Activated CD8-positive, alpha-beta memory T cell treated with anti-CD3 and anti-CD28 coated beads, Interleukin-2, amount 50 U/mL, for 24 hours (primary cell): Measurements from ENCODE around the gene IQCE.
"Not testable (repeated sequence)": the region's sequence is repeated elsewhere in the genome, so short reads cannot be mapped to it uniquely, and the experiment has no call there.

Experiments used
- DNase-seq: peaks from one replicate; pipeline ENCODE4 v3.0.0-alpha.2; 2020; ENCODE audit errors: extremely low read depth

Gene IQCE

DNA sequence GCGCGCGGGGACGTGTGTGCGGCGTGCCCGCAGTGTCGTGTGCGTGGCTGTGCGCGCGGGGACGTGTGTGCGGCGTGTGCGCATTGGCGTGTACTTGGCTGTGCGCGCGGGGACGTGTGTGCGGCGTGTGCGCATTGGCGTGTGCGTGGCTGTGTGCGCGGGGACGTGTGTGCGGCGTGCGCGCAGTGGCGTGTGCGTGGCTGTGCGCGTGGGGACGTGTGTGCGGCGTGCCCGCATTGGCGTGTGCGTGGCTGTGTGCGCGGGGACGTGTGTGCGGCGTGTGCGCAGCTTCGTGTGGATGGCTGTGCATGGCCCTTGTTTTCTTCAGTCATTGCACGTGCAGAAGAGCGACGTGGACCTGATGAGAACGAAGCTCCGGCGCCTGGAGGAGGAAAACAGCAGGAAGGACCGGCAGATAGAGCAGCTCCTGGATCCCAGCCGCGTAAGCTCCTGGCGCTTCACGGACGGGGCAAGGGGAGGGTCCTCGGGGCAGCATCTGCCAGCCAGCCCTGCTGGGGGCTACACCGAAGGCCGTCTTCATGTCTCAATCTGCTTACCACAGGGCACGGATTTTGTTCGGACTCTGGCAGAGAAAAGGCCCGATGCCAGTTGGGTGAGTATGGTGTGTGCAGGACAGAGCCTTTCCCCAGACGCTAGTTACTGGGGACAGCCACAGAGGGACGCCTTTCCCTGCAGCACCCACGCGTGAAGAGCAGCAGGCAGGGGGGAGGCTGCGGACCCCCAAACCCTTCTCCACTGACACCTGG, 19.3 kb downstream of the IQCE start:
- DNase-seq, result no peak

DNA sequence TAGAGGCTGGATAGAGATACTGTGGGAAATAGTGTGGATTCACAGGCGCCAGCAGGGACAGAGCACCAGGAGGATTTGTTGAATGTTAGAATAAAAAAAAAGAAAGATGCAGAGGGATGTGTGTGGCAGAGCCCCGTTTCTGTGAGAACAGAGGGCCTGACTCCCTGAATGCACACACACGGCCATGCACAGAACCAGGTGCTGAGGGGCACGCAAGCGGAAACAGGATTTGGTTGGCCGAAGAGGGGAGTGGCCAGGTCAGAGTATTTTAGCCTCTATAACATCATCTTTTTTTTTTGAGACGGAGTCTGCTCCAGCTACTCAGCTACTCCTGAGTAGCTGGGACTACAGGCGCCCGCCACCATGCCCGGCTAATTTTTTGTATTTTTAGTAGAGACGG, 21.9 kb downstream of the IQCE start:
- no peak for DNase-seq

DNA sequence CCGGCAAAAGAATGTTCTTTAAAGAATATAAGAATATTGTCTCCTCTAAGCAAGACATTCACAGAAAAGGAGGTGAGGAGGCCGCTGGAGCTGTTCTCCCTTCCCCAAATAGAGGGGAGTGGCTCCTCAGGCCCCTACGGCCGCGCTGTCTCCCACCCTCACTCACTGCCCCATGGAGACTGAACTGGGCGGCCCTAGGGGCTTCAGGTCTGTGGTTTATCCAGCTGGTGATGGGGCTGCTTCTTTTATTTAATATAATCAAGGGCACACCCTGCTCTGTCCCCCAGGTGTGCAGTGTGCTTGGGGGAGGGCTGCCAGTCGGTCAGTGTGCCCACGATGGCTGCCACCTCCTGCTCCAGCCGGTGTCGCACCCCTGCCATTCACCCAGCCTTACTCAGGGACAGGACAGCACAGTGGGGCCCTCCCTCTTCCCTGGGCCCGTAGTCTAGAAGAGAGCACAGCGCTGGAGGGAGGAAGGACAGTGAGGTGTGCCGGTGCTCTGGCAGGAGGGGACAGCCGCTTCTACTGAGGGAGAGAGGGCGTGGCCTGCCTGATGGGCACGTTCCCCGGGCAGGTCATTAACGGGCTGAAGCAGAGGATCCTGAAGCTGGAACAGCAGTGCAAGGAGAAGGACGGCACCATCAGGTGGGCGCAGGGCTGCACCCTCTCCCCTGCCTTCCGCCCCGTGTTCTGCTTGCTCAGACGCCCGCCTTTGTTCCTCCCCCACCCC, 23.4 kb downstream of the IQCE start:
- no peak for DNase-seq

DNA sequence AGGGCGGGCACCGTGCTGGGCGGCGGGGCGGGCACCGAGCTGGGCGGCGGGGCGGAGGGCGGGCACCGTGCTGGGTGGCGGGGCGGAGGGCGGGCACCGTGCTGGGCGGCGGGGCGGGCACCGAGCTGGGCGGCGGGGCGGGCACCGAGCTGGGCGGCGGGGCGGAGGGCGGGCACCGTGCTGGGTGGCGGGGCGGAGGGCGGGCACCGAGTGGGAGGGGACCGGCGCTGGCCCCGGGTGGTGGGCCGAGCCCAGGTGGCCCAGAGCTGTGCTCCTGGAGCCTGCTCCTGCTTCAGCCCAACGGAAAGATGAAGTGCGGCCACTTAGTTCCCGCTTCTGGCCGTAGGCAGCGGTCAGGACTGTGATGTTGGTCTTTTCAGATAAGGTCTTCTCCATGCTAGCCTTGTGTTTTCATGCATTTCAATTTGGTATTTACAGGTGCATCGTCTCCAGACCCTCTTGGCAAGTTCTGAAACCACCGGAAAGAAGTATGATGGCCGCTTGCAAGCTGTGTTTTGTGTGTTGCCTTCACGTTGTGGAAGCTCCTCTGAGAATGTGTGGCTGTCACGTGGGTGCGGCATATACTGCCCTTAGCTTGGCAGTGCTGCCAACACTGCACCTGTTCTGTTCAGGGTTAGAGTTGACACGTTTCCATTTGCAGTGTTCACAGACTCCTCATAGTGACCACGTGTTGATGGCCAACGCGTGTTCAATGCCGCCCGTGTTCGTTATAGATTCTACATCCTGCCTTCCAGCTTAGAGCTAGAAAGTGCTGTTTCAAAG, 25.2 kb downstream of the IQCE start:
- no peak for DNase-seq

DNA sequence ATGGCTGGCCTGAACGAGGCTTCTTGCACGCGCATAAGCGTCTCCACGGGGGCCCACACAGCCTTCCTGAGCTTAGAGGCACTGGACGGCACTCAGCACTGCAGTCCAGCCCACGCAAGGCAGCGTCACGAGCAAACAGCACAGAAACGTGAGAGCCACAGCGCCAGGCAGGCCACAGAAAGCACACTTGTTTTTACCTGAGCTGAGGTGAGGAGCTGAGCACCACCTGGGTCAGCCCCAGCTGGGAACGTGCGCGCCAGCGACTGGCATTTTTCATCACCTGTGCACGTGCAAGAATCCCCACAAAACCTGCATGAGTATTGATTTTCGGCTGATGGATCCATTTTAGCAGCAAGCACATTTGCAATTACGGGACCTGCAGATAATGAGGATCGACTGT, 26.7 kb downstream of the IQCE start:
- DNase-seq, result no peak

DNA sequence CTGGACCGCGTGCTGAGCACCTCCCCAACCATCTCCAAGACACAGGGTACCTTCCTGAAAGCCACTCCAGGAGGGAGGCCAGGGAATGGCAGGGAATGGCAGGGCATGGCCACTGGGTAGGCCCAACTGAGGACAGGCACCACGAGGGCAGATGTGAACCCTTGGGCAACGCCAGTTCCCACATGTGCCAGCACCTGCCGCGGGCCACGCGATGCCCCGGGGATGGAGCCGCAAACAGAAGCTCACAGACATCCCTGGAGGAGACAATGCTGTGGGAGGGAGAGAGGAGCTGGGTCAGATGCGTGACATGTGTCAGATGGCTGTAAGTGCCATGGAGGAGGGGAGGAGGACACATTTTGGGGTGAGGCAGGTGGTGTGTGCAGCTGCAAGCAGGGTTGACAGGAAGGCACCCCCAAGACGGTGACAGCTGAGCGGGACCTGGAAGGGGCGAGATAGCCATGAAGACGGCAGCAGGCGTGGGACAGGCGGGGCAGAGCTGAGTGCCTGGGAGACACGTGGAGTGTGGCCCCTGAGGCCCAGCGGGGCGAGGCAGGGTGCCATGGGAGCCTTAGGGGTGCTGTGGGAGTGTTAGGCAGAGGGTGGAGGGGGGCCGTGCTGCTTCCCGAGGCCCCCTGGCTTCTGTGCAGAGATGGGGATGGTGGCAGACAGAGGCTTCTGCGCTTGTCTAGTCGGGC, 27.7 kb downstream of the IQCE start:
- no peak for DNase-seq

DNA sequence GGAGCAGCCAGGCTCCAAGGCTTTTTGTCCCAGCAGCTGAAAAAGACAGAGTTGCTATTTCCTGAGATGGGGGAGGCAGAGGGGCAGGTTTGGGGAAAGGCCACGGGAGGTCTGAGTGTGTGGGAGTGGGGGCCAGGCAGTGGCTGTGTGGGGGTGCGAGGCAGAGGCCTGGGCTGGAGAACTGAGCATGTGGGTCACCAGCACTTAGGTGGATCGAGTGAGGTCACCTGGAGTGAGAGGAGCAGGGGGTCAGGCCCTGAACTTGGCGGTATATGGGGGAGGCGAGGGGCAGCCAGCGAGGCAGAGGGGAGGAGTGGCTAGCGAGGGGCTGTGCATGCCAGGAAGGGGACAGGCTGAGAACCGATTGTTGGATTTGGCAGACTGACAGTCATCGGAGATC, 28.4 kb downstream of the IQCE start:
- DNase-seq, result no peak

DNA sequence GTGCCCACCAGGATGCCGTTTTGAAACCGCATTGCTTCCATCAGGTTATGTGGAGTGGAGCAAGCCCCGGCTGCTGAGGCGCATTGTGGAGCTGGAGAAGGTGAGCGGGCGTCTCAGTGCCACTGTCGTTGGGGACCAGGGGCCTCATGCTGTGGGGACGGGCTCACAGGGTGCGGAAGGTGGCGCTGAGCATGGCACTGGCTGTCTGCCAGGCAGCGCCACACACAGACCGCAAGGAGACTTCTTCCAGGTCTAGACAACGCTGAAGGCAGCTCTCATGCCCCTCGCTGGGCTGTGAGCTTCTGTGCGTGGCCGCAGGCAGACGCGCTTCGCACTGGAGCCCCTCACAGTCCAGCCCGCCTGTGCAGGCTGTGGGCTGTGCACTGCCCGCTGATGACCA, 29.0 kb downstream of the IQCE start:
- DNase-seq, result no peak

DNA sequence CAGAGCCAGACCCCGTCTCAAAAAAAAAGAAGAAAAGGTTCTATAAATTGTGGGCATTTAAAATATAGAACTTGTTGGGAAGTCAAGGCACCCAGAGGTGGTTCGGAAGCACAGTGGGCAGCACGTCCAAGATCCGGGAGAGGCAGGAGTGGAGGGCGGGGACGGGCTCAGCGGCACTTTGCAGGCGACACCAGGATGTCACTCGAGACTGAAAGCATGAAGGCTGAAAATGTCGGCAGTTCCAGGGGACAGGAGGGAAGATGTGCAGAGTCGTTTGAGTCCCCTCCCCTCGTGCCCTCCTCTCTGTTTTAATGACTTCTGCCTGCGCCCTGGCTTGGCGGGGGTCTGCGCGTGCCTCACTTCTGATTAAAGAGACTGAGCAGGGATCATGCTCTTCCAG, 30.6 kb downstream of the IQCE start:
- DNase-seq, result no peak

DNA sequence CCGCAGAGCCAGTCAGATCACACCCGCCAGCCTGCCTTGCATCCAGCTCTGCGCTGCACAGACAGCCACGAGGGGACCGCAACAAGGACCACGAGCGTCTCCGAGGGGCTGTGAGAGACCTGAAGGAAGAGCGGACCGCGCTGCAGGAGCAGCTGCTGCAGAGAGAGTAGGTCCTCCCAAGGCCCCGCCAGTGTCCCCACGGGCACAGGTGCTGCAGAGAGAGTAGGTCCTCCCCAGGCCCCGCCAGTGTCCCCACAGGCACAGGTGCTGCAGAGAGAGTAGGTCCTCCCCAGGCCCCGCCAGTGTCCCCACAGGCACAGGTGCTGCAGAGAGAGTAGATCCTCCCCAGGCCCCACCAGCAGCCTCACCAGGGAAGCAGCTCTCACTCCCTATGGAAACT, 31.2 kb downstream of the IQCE start:
- DNase-seq, result not testable (repeated sequence)

DNA sequence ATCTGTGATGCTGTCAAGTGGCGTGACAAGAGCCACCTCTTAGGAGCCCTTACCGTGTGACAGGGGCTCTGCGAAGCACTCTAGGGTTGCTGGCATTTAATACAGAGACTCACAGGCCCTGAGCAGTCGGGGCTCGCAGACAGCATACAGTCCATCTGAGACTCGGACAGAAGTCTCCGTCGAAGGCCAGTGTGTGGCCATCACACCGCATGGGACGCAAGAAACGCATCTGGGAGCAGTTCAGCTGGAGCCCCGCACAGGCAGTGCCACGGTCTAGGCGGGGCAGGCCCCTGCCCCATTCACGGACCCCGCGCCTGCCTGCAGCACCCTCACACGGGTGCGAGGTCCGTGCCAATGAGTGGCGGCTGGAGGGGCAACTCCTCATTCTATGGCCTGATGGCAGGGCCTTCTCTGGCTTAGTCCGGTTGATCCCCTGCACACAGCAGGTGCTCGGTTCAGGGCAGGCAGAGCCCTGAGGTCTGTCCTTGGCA, 33.6 kb downstream of the IQCE start:
- no peak for DNase-seq

DNA sequence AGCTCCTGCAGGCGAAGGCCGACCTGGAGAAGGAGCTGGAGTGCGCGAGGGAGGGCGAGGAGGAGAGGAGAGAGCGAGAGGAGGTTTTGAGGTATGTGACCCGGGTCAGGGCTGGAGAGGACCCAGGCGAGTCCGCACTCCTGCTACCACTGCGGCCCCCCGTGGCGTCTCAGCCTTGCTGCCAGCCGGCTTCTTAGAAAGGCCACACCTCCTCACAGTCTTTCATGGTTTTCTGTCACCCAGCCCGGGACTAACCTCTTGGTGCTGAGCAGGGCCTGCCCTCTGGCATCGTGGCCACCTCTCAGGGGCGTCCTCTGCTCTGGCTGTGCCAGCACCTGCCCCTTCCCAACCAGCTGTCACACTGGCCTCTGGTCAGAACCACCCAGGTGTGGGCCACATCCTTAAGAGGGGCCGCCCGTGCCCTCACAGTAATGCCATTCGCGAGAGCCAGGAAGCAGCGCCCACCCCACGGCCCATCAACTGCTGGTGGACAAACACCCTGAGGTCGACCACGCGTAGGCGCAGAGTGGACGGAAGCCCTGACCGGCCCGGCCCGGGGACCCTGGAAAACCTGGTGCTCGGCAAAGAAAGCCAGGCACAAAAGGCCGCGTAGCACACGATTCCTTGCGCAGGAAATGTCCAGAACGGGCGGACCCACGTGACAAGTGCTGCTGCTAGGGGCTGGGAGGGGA, 34.4 kb downstream of the IQCE start:
- no peak for DNase-seq

DNA sequence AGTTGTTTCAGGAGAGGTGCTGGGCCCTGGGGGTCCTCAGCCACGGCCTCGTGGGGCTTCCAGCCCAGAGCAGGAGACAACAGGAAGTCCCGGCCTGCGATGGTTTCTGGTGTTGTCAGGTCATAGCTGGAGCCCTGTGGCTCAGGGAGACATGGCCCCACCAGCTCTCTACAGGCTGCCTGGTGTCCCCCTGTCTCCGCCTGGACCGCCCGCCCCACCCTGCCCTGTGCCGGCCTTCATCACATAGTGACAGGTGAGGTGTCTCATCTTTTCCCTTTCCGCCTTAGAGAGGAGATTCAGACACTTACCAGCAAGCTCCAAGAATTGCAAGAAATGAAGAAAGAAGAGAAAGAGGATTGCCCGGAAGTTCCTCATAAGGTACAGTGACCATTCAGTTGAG, 35.8 kb downstream of the IQCE start:
- DNase-seq, result no peak

DNA sequence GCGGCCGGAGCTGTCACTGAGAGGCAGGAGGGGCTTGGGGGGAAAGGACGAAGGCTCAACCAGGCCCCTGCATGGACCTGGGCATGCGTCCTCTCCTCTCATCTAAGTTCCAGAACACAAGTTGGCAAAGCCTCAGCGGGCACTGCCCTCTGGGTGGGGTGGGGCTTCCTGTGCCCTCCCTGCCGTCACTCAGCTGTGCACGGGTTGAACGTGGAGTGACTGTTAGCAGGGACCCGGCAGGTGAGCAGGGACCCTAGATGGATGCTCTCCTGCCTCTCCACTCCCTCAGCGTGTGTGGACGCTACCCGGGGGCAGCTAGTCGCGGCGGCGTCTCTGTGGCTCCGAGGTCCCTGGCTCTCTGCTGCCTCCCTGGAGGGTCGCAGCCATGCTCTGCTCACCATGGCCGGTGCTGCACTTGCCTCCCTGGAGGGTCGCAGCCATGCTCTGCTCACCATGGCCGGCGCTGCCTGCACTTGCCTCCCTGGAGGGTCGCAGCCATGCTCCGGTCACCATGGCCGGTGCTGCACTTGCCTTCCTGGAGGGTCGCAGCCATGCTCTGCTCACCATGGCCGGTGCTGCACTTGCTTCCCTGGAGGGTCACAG, 36.6 kb downstream of the IQCE start:
- no peak for DNase-seq

DNA sequence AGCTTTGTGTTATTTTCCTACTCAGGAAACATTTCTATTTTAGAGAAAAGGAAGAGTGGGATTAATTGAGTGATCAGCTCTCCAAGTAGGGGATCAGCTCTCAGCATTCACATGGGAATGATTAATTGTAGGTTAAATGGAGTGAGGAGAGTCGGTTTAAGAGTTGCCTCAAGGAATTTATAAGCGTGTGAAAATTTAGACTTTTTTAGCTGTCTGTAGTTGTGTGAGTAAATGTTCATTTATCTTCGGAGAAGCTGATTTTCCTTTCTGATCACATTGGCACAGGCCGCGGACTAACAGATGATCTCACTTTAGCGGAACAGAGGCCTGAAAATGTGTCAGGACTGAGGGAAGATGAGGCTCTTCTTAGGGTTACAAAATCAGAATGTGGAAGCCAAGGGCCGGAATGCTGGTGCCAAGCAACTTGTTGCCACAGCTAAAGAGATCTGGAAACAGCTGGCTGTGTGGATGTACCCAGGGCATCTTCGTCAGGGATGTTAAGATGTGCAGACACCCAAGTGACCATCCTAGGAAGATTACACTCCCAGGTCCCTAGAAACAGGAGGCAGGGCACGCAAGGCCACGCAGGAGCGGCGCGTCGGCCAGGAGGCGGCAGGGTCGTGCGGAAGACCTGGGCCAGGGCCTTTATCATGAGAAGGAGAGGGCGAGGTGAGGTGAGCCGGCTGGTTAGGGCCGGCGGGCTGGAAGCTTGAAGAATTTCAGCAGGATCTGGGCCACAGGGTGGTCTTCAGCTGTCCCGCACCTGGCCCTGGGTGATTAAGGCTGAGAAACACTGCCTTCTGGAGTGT, 37.9 kb downstream of the IQCE start:
- no peak for DNase-seq

DNA sequence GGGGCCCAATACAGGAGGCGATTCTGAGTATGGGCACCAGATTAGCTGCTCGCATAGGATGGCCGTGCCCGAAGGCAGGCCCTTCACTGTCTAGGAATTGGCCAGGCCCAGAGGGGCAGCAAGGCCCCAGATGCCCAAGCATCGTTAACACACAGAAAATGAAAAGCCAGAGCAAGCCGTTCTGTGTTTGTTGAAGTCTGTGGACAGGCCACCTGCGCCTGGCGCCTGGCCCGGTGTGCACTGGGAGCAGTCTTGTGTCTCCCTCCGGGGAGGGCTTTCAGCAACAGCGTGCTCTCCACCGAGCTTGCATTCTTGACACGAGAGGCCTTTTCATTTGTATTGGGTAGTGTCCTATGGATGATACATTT, 38.5 kb downstream of the IQCE start:
- no peak for DNase-seq

DNA sequence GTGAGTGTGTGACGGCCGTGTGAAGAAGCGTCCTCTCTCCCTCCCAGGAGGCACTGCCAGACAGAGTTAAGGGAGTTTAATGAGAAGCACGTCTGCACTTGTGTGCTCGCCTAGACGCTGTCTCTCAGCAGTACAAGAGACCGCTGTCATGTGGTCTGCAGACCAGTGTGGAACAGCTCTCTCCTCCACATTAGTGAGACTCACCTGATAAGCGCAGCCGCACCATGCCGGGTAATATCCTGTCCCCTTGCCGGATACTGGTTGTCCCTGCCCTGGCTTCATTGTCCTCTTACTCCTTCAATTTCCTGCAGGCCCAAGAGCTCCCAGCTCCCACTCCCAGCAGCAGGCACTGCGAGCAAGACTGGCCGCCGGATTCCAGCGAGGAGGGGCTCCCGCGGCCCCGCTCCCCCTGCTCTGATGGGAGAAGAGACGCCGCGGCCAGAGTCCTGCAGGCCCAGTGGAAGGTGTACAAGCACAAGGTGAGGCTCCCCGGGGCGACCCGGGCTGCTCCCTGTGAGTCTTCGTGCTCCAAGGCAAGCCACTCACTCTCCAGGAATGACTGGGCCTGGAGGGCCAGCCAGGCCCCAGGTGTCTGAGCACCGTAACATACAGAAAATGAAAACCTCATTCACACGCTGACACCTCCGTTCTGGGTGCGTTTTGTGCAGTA, 39.5 kb downstream of the IQCE start:
- no peak for DNase-seq

DNA sequence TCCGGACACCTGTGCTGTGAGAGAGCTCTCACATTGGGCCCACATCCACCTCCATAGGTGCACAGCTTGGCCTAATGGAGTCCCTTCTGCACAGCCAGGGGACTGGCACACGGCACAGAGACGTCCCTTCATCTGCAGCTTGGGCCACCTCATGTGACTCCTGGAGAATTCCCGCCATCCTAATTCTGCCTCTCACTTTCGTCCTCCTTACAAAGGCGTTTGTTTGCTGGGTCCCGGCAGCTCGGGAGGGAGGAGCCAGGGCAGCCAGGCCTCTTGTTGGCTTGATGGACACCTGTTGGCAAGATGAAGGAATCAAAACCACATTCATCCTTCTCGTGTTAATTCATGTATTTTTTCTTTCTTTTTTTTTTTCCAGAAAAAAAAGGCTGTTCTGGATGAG, 42.3 kb downstream of the IQCE start:
- DNase-seq, result no peak

DNA sequence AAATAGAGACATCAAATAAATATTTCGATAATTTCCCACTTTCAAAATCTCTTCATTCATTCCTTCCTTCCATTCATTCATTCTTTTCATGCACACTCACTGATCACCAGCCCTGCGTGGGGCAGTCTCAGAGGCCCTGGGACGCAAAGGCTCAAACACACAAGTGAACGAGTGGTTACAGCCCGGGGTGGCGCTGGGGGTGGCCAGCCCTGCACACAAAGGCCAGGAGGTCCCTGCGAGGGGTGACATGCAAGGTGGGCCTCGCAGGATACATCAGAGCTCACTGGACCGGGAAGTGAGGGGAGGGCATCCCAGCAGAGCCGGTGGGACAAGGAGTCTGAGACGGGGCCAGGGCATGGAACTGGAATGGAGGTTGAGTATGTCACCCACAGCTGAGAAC, 43.1 kb downstream of the IQCE start:
- no peak for DNase-seq
